Central memory CD8-positive, alpha-beta T cell (primary cell): ENCODE measurements around the gene MAPK8IP2.
"Not testable (repeated sequence)": the region's sequence is repeated elsewhere in the genome, so short reads cannot be mapped to it uniquely, and the experiment has no call there.

ENCODE experiments used
- ATAC-seq: fragments of 150-1000 bp; cut with Tn5 transposase; replicated peaks from 2 replicates; pipeline ENCODE4 v1.10.0; 2022; ENCODE audit warnings: mild to moderate bottlenecking, moderate FRiP score, moderate number of reproducible peaks; ENCODE audit not compliant: poor library complexity, severe bottlenecking; ENCODE audit errors: extremely low read depth
- DNase-seq, 2 donors: peaks; one replicate each; pipeline ENCODE4 v3.0.0; 2021; ENCODE audit warnings: low spot score in 2 of 2
- H3K27ac Mint-ChIP-seq: one replicate; pipeline ENCODE4 v1.8.0; 2022; ENCODE audit warnings: low read depth, mild to moderate bottlenecking, moderate library complexity, mixed read lengths
- H3K27me3 Mint-ChIP-seq: one replicate; pipeline ENCODE4 v1.8.0; 2022; ENCODE audit warnings: mixed read lengths
- H3K36me3 Mint-ChIP-seq: one replicate; pipeline ENCODE4 v1.8.0; 2022; ENCODE audit warnings: mild to moderate bottlenecking, moderate library complexity, mixed read lengths; ENCODE audit not compliant: insufficient read depth
- H3K4me1 Mint-ChIP-seq: one replicate; pipeline ENCODE4 v1.8.0; 2022; ENCODE audit warnings: mixed read lengths
- H3K4me3 Mint-ChIP-seq: one replicate; pipeline ENCODE4 v1.8.0; 2022; ENCODE audit warnings: mild to moderate bottlenecking, moderate library complexity, mixed read lengths
- H3K9me3 Mint-ChIP-seq: one replicate; pipeline ENCODE4 v1.8.0; 2022; ENCODE audit warnings: mixed read lengths

Gene MAPK8IP2

DNA sequence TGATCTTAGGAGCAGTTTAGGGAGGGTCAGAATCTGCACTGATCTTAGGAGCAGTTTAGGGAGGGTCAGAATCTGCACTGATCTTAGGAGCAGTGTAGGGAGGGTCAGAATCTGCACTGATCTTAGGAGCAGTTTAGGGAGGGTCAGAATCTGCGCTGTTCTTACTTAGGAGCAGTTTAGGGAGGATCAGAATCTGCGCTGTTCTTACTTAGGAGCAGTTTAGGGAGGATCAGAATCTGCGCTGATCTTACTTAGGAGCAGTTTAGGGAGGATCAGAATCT is 43.2 kb downstream of the MAPK8IP2 start:
- ATAC-seq, H3K9me3 Mint-ChIP-seq, H3K4me3 Mint-ChIP-seq, H3K4me1 Mint-ChIP-seq, H3K27ac Mint-ChIP-seq, H3K27me3 Mint-ChIP-seq, H3K36me3 Mint-ChIP-seq, DNase-seq: not testable (repeated sequence)

DNA sequence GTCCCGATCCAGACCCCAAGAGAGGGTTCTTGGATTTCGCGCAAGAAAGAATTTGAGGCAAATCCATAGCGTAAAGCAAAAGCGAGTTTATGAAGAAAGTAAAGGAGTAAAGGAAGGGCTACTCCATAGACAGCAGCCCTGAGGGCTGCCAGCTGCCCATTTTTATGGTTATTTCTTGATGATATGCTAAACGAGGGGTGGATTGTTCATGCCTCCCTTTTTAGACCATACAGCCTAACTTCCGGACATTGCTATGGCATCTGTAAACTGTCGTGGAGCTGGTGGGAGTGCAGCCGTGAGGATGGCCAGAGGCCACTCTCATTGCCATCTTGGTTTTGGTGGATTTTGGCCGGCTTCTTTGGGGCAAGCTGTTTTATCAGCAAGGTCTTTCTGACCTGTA is 52.7 kb downstream of the MAPK8IP2 start:
- Mint-ChIP-seq H3K27ac (no peak overlapping the region), H3K9me3 (no peaks in the 10 kb centered on the region), H3K27me3 (peaks cover 50% of the 10 kb centered on the region), H3K36me3 (no peaks in the 10 kb centered on the region), H3K4me3 (no peak overlapping the region), H3K4me1 (no peaks in the 10 kb centered on the region)
- no peak for ATAC-seq
- no peak for DNase-seq

DNA sequence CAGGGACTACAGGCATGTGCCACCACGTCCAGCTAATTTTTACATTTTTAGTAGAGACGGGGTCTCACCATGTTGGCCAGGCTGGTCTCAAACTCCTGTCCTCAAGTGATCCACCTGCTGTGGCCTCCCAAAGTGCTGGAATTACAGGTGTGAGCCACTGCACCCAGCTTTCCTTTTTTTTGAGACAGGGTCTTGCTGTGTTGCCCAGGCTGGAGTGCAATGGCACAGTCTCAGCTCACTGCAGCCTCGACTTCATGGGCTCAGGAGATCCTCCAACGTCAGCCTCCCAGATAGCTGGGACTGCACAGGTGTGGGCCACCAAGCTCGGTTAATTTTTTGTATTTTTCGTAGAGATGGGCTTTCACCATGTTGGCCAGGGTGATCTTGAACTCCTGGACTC is 54.1 kb downstream of the MAPK8IP2 start:
- not testable (repeated sequence) for H3K4me1 Mint-ChIP-seq, H3K27ac Mint-ChIP-seq, H3K4me3 Mint-ChIP-seq, H3K9me3 Mint-ChIP-seq, ATAC-seq, DNase-seq, H3K36me3 Mint-ChIP-seq
- H3K27me3 Mint-ChIP-seq, result peaks cover 60% of the 10 kb centered on the region

DNA sequence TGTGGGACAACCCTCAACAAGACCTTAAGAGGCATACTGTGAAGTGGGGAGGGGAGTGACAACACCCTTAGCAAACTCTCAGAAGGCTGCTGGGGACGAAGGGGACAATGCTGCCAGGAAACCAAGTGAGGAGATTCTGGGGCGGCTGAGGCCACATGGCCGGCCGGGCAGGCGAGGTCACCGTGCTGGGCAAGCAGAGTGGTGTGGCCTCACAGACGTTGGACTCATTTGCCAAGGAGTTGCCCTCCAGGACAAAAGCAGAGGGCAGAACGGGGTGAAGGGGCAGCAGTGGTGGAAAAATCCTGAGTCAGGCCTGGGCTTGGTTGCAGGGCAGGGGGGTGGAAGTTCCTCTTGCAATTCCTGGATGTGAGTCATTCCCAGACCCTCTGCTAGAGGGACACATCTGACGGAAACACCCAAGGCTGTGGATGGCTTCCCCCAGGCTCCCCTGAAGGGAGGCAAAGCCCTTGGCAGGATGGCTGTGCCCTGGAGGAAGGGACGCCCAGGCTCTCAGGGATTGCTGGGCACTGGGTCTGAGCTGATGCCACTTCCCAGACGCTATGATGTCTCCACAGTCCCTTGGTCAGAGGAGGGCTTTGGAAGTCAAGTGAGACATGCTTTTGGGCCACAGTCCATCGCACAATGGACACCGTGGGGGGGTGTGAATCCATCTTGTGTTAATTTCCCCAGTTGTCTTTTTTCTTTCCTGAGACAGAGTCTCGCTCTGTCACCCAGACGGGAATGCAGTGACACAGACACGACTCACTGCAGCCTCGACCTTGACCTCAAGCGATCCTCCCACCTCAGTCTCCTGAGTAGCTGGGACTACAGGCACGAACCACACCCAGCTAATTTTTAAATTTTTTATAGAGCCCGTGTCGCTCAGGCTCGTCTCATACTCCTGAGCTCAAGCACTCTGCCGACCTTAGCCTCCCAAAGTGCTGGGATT is 55.8 kb downstream of the MAPK8IP2 start:
- H3K27ac Mint-ChIP-seq, result no peak overlapping the region
- peaks cover 77% of the 10 kb centered on the region for H3K27me3 Mint-ChIP-seq
- H3K4me3 Mint-ChIP-seq, result no peak overlapping the region
- H3K4me1 Mint-ChIP-seq, result no peaks in the 10 kb centered on the region
- H3K36me3 Mint-ChIP-seq, result no peaks in the 10 kb centered on the region
- DNase-seq (no peak), ATAC-seq (no peak)
- no peaks in the 10 kb centered on the region for H3K9me3 Mint-ChIP-seq

DNA sequence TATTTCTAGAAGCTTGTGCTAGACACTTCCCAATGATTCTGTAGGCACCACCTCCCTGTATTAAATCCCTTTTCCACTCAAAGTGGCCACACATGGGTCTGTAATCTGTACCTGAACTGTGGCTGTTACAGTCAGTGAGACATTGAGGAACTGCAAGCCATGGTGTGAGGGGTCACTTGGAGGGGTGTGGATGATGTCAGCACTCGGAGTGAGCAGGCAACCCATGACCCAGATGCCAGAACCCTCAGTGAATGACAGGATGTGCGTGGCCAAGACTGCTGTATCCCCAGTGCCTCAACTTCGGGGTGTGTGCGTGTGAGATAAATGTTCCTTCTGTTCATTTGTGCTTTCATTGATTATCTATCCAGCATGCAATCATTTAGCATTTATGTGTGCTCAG is 57.3 kb downstream of the MAPK8IP2 start:
- Mint-ChIP-seq H3K9me3 (no peaks in the 10 kb centered on the region), H3K27me3 (peaks cover 74% of the 10 kb centered on the region), H3K4me1 (no peaks in the 10 kb centered on the region), H3K4me3 (no peak overlapping the region), H3K27ac (no peak overlapping the region), H3K36me3 (no peaks in the 10 kb centered on the region)
- DNase-seq (no peak), ATAC-seq (no peak)

DNA sequence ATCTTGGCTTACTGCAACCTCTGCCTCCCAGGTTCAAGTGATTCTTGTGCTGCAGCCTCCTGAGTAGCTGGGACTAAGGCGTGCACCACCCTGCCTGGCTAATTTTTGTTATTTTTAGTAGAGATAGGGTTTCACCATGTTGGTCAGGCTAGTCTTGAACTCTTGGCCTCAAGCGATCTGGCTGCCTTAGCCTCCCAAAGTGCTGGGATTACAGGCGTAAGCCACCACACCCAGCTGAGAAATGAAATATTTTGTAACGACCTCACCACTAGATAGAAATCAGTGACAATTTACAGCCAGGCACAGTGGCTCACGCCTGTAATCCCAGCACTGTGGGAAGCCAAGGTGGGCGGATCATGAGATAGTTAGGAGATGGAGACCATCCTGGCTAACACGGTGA is 59.1 kb downstream of the MAPK8IP2 start:
- H3K27me3 Mint-ChIP-seq, result peaks cover 57% of the 10 kb centered on the region
- not testable (repeated sequence) for H3K36me3 Mint-ChIP-seq, H3K27ac Mint-ChIP-seq, ATAC-seq, H3K9me3 Mint-ChIP-seq, H3K4me1 Mint-ChIP-seq, DNase-seq, H3K4me3 Mint-ChIP-seq

DNA sequence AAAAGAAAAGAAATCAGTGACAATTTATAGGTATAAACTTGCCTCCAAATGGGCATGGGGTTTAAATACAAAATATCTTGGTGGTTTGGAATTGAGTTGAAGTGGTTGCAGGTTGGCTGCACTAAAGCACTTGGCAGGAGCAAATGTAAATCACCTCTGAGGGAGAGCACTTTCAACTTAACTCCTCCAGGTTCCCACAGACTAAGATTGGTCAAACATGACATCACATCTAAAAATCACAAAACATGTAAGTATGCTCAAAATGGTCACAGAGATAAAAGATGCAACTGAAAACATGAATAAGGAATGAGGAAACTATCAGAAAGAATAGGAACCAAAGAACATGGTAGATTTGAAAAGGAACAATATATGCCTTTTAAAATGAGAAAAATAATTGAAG is 59.7 kb downstream of the MAPK8IP2 start:
- Mint-ChIP-seq H3K4me3 (no peak overlapping the region), H3K4me1 (no peaks in the 10 kb centered on the region), H3K27me3 (peaks cover 57% of the 10 kb centered on the region), H3K27ac (no peak overlapping the region), H3K36me3 (no peaks in the 10 kb centered on the region), H3K9me3 (no peaks in the 10 kb centered on the region)
- ATAC-seq (no peak), DNase-seq (no peak)
